Endothelial cell of umbilical vein (primary cell): ENCODE results near the gene PIGQ. TPM values are rescaled to one million over a fixed set of nuclear protein-coding genes. Genes with fewer than 3 reads are reported as not detected.

Source experiments
- BruUV-seq: library from RNA; stranded (reverse); fragments of 400-500 nt; replicated peaks from 2 replicates; lab custom pipeline; 2021; lab: Mats Ljungman, UMichigan
- CTCF ChIA-PET: fragments of 300-600, 350-600 bp; sonication (Branson Sonifier 250); formaldehyde crosslinking; loops from one replicate; lab custom pipeline; 2021; ENCODE audit warnings: antibody characterized with exemption, inconsistent platforms; lab: Charles Lee
- POLR2A ChIA-PET: fragments of 300-600, 350-600 bp; sonication (Branson Sonifier 250); formaldehyde crosslinking; loops from one replicate; lab custom pipeline; 2021; ENCODE audit warnings: antibody characterized with exemption, inconsistent platforms; lab: Charles Lee
- DNase-seq: peaks from one replicate; pipeline ENCODE4 v3.0.0-alpha.2; 2011; ENCODE audit warnings: low read depth, low spot score
- FAIRE-seq: peaks from 2 replicates; lab custom pipeline; 2011; peaks lifted over from hg19 to GRCh38; lab: Jason Lieb, UNC
- H2AFZ ChIP-seq: 2 replicates; pipeline ENCODE4 v1.6.0; 2012; ENCODE audit warnings: low read depth, low read length, control low read depth, inconsistent platforms
- H3K27ac ChIP-seq: 2 replicates; pipeline ENCODE4 v1.5.1; 2011; ENCODE audit warnings: low read depth, mild to moderate bottlenecking, control low read depth, low read length, moderate library complexity; ENCODE audit not compliant: insufficient read depth
- H3K27me3 ChIP-seq, 2 experiments: 2 replicates each; pipeline versions ENCODE4 v1.6.0 to v1.6.1; 2011; ENCODE audit warnings: low read length in 2 of 2, mixed read lengths in 1 of 2; ENCODE audit not compliant: control insufficient read depth in 2 of 2, insufficient read depth in 2 of 2
- H3K36me3 ChIP-seq, 2 experiments: 2 replicates in 1 of 2; 3 replicates in 1 of 2; pipeline ENCODE4 v1.5.1; 2011; ENCODE audit warnings: low read length in 2 of 2, mild to moderate bottlenecking in 1 of 2, moderate library complexity in 1 of 2; ENCODE audit not compliant: control insufficient read depth in 2 of 2, insufficient read depth in 2 of 2; ENCODE audit errors: extremely low read depth in 1 of 2
- H3K4me1 ChIP-seq: 3 replicates; pipeline ENCODE4 v1.5.1; 2011; ENCODE audit warnings: mild to moderate bottlenecking, low read length; ENCODE audit not compliant: control insufficient read depth, insufficient read depth; ENCODE audit errors: extremely low read depth
- H3K4me2 ChIP-seq: 2 replicates; pipeline ENCODE4 v1.6.1; 2011; ENCODE audit warnings: low read length, control low read depth, mixed read lengths; ENCODE audit not compliant: insufficient read depth
- H3K4me3 ChIP-seq, 3 experiments: fragments of 200-600 bp in 1 of 3; sonication (generic), shearing (Covaris generic) in 1 of 3; replicated peaks in 1 of 3; 2 replicates each; pipeline ENCODE4 v1.5.1; 2011 to 2016; ENCODE audit warnings: control low read depth in 3 of 3, low read length in 3 of 3, mild to moderate bottlenecking in 2 of 3, inconsistent platforms in 1 of 3, low read depth in 1 of 3, moderate library complexity in 1 of 3; ENCODE audit not compliant: insufficient read depth in 1 of 3
- H3K79me2 ChIP-seq: 2 replicates; pipeline ENCODE4 v1.6.0; 2012; ENCODE audit warnings: low read length, inconsistent platforms; ENCODE audit not compliant: control insufficient read depth, insufficient read depth
- H3K9ac ChIP-seq: replicated peaks from 2 replicates; pipeline ENCODE3; 2011; ENCODE audit warnings: low read length, control low read depth; ENCODE audit not compliant: insufficient read depth; ENCODE audit errors: extremely low read depth
- H3K9me1 ChIP-seq: replicated peaks from 3 replicates; pipeline ENCODE4 v1.6.0; 2011; ENCODE audit warnings: mild to moderate bottlenecking, low read length; ENCODE audit not compliant: control insufficient read depth, insufficient read depth; ENCODE audit errors: extremely low read depth
- H3K9me3 ChIP-seq: replicated peaks from 2 replicates; pipeline ENCODE4 v1.5.1; 2012; ENCODE audit warnings: low read length, inconsistent platforms; ENCODE audit not compliant: control insufficient read depth, insufficient read depth
- H4K20me1 ChIP-seq: replicated peaks from 2 replicates; pipeline ENCODE3; 2011; ENCODE audit warnings: mild to moderate bottlenecking, low read length; ENCODE audit not compliant: control insufficient read depth, insufficient read depth; ENCODE audit errors: extremely low read depth
- EZH2 ChIP-seq: IDR thresholded peaks from 2 replicates; pipeline ENCODE4 v1.6.1; 2012; ENCODE audit warnings: borderline replicate concordance, low read depth, mild to moderate bottlenecking, moderate library complexity, low read length, inconsistent platforms; ENCODE audit not compliant: severe bottlenecking
- FOS ChIP-seq: IDR thresholded peaks from 2 replicates; pipeline ENCODE4 v1.6.1; 2011; ENCODE audit warnings: mild to moderate bottlenecking, low read length, moderate library complexity, borderline replicate concordance; ENCODE audit not compliant: insufficient read depth
- GATA2 ChIP-seq: IDR thresholded peaks from 2 replicates; pipeline ENCODE4 v1.7.0; 2011; ENCODE audit warnings: low read depth, mild to moderate bottlenecking, moderate library complexity, mixed read lengths, low read length; ENCODE audit not compliant: insufficient read length, insufficient read depth
- JUN ChIP-seq: IDR thresholded peaks from 2 replicates; pipeline ENCODE4 v1.6.1; 2011; ENCODE audit warnings: borderline replicate concordance, low read depth; ENCODE audit not compliant: insufficient read length, insufficient read depth
- MYC ChIP-seq: IDR thresholded peaks from one replicate; pipeline ENCODE4 v1.6.1; 2011; ENCODE audit warnings: mild to moderate bottlenecking, low read depth, low read length
- POLR2A ChIP-seq: IDR thresholded peaks from 2 replicates; pipeline ENCODE4 v1.6.1; 2012; ENCODE audit warnings: low read depth, mild to moderate bottlenecking, control low read depth, low read length
- POLR2AphosphoS5 ChIP-seq: IDR thresholded peaks from 2 replicates; pipeline ENCODE4 v1.6.1; 2012; ENCODE audit warnings: low read depth, mild to moderate bottlenecking, control low read depth, low read length, moderate library complexity; ENCODE audit not compliant: insufficient read depth
- dilution Hi-C: fragments of 300-500 bp; cut with MboI; formaldehyde crosslinking; loops from one replicate; pipeline ENCODE4 v1.15.0; 2019; ENCODE audit warnings: low sequenced_read_pairs; ENCODE audit not compliant: extremely low pct_ligation_motif_present
- intact Hi-C: fragments of 100-400 bp; cut with micrococcal nuclease; formaldehyde crosslinking; loops from one replicate; pipeline ENCODE4 v1.10.0; 2022
- polyA plus RNA-seq, 4 experiments: library from polyadenylated mRNA; depleted of rRNA in 3 of 4; stranded (reverse) in 3 of 4; unstranded in 1 of 4; fragments of >200 nt; gene quantifications; 2 replicates each; pipeline versions ENCODE4 v1.2.1 to v1.2.3, GENCODE V29; 2011 to 2012; ENCODE audit warnings: missing spikeins in 1 of 4
- total RNA-seq: library from RNA; stranded (reverse); gene quantifications from 2 replicates; pipeline ENCODE4 v1.2.3, GENCODE V29; 2021
- TF ChIP-seq, protein P1 (sequence below), 2 donors: IDR thresholded peaks; 1 replicate in 1 of 2; 2 replicates in 1 of 2; pipeline ENCODE4 v1.5.1; 2011; ENCODE audit warnings: low read length in 2 of 2, mild to moderate bottlenecking in 2 of 2, moderate library complexity in 2 of 2, control low read depth in 1 of 2, inconsistent platforms in 1 of 2, low read depth in 1 of 2; ENCODE audit not compliant: insufficient read depth in 1 of 2; ENCODE audit errors: extremely low read depth in 1 of 2

PIGQ gene
- total and polyA plus RNA-seq, 2 donors (not counting 3 experiments of a cell fraction or from before 2014, with no cell fraction given): 66.9 to 67.7 TPM

DNA sequence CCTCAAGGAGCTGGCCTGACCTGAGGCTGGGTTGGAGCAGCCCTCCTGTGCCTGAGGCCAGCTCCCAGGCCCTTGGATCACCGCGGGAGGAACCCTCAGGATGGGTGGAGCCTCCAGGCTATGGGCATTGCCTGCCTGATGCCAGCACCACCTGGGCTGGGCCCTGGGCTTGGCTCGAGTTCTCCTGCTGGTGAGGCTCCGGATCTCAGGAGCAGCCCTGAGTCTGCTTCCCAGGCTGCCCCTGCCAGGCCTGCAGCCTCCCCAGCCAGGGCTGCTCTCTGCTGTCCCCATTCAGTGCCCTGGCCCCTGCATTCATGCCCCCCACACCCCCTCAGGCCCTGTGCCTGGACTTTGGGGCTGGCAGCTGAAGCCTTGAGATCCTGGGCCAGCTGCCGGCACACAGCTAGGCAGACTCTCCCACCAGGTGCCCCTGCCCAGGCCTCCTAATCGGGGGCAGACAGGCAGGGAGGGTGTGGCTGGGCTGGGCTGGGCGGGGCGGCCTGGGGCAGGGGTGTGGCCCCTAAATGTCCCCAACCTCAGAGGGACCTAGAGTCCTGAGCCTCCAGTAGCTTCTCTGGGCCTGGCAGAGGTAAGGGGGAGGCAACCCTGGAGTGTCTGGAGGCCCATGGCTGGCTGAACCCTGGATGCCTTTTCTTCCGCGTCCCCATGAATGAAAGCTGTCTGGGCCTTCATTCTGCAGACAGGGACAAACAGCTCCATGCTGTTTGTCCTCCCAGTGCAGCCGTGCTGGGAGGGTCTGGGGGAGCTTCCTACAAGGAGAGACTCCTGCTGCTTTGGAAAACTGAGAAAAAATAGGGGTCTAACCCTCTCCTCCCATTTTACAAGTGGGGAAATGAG lies 1.1 kb upstream of the PIGQ start:
- DNase-seq: no peak
- no peaks in the 10 kb centered on the region for H3K36me3 ChIP-seq
- FAIRE-seq: peak; percentile 8
- no peak overlapping the region for H3K4me2 ChIP-seq
- dilution Hi-C loops (no loop called here), intact Hi-C loops (loop anchor here (5.0 kb wide), 1 partner anchor 41 kb away; the partner anchor contains the start of gene CAPN15)
- no TSS peak for BruUV-seq
- ChIA-PET CTCF (interaction anchor here (1.0 to 1.1 kb wide), 2 partner anchors 15 to 41 kb away, joined by 3 read pairs; partner anchors contain the start of gene CAPN15), POLR2A (interaction anchor here (0.5 kb wide), 1 partner anchor 19 kb away, joined by 4 read pairs; no protein-coding TSS in a partner anchor)
- peak overlapping the region; percentile 96 for H2AFZ ChIP-seq
- no peaks in the 10 kb centered on the region for H3K9me1 ChIP-seq
- H3K4me1 ChIP-seq: peaks cover 24% of the 10 kb centered on the region
- no peaks in the 10 kb centered on the region for H3K9me3 ChIP-seq
- H3K9ac ChIP-seq: no peak overlapping the region
- TF ChIP-seq GATA2: no peak
- TF ChIP-seq POLR2A: no peak
- TF ChIP-seq MYC: no peak
- TF ChIP-seq JUN: no peak
- no peak for TF ChIP-seq EZH2
- TF ChIP-seq, protein P1, sequence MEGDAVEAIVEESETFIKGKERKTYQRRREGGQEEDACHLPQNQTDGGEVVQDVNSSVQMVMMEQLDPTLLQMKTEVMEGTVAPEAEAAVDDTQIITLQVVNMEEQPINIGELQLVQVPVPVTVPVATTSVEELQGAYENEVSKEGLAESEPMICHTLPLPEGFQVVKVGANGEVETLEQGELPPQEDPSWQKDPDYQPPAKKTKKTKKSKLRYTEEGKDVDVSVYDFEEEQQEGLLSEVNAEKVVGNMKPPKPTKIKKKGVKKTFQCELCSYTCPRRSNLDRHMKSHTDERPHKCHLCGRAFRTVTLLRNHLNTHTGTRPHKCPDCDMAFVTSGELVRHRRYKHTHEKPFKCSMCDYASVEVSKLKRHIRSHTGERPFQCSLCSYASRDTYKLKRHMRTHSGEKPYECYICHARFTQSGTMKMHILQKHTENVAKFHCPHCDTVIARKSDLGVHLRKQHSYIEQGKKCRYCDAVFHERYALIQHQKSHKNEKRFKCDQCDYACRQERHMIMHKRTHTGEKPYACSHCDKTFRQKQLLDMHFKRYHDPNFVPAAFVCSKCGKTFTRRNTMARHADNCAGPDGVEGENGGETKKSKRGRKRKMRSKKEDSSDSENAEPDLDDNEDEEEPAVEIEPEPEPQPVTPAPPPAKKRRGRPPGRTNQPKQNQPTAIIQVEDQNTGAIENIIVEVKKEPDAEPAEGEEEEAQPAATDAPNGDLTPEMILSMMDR (IDR thresholded peaks at IDR 0.05; ENCODE audit: extremely low read depth in 1 of 2, insufficient read depth in 1 of 2, low read depth in 1 of 2, low read length in 2 of 2): no peak
- no peak for TF ChIP-seq POLR2AphosphoS5
- no peak for TF ChIP-seq FOS
- no peaks in the 10 kb centered on the region for H4K20me1 ChIP-seq
- no peak overlapping the region for H3K27ac ChIP-seq
- no peaks in the 10 kb centered on the region for H3K27me3 ChIP-seq
- peaks cover 13% of the 10 kb centered on the region for H3K79me2 ChIP-seq
- no peak overlapping the region for H3K4me3 ChIP-seq
